GM21723 (cell line): ENCODE measurements around the gene LAIR1.
"Not testable (repeated sequence)": the region's sequence is repeated elsewhere in the genome, so short reads cannot be mapped to it uniquely, and the experiment has no call there.

Source experiments
- ATAC-seq: cut with Tn5 transposase; IDR thresholded peaks from one replicate; pipeline ENCODE4 v1.9.1; 2021; ENCODE audit warnings: mild to moderate bottlenecking, moderate library complexity; ENCODE audit not compliant: unreplicated experiment

Gene LAIR1

DNA sequence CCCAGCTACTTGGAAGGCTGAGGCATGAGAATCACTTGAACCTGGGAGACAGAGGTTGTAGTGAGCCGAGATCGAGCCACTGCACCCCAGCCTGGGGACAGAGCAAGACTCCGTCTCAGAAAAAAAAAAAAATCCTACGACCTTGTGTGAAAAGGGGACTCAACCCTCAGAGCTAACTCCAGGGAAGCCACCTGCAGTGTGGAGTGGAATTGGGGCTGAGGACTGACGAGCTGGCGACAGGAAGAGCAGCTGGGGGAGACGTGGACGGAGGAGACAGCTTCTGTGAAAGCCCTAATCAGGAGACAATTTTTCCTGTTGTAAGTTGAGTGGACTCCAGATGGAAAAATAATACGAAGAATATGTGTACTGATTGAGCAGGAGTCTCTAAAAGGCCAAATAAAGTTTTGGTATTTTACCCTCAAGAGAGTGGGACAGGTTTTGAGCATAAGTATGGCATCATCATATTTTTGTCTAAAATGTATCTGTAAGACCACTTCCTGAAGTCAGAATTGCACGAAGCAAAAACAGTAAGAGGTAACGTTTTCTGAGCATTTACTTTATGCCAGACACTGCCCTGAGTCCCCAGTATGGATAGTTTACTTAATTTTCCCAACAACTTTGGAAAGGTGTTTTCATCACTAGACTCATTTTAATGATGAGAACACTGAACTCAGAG is 12.0 kb upstream of the LAIR1 start:
- ATAC-seq: no peak

DNA sequence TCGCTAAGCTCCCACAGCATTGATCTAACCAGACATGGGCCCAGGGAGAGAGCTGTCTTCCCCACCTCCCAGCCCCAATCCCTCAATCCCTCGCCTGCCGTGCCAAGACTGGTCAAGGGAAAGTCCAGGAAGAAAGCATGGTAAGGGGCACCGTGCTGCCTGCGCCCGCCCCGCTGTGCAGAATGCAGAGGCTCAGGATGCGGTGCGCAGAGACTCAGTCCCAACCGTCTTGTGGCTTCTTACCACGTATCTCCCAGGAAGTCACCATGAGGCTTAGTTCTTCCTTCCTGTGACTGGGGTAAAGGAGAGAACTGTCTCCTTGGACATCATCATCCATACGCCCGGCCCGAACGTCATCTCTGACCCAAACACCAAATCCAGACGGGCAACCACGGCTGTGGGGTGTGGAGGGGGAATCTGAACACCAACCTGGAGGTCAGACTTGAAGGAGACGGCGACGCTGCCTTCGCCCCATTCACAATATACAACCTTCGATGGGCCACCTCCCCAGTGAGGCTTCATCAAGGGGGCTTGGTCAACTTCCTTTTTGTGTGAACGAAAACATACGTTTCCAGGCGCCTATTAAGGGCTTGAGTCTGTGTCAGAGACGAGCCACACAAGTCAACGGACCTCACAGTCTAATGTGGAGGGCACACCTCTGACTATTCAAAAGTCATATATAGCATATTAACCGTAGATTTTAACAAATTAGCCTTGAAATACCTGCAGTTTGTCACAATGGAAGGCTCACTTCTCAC is 10.6 kb upstream of the LAIR1 start:
- ATAC-seq: not testable (repeated sequence)

DNA sequence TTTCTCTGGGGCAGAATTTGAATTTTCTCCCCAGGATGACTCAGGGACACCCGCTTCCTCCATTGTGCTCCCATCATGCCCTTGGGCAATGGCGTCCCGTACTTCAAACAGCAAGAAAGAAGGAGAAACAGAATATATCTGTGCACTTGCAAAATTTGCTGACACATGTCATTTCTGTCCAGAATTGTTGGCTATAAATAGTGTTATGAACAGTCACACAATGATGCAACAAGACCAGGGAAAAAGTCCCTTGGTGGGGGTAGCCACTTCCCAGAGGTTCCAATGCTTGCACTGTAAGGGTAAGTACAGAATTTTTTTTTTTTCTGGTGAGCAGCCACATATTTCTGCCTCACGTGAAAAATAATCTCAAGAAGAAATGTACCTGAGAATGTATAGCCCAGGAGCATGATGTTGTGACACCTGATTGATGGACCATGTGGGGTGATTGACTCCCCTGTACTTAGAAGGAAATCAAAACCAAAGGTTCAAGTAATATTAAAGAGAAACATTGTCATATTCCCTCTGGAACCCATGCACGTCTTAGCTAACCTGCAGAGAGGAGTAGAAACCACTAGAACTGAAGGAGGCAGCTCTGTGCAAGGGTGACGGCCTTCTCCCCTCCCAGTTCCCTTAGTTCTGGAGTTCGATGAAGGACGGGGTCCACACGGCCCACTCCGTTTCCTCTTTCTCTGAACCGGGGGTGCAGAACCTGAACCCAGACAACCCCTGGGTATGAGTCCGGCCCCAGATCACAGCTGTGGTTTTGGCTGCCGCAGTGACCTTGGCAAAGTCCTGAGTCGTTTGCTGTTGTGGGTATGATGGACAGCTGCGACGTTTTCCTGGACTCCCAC is 9.3 kb upstream of the LAIR1 start:
- no peak for ATAC-seq

DNA sequence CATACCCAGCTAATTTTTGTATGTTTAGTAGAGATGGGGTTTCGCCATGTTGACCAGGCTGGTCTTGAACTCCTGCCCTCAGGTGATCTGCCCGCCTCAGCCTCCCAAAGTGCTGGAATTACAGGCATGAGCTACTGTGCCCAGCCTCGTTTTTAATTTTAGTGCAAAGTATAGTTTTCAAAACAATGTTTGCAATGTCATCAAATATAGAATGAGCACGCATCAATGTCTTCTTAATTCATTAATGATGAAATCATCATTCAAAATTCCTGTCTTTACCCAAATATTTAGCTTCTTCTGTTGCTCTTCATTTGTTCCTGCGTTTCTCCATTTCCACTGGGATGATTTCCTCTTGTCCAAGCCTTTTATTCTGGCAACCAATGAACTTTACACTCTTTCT is 6.7 kb upstream of the LAIR1 start:
- ATAC-seq: not testable (repeated sequence)

DNA sequence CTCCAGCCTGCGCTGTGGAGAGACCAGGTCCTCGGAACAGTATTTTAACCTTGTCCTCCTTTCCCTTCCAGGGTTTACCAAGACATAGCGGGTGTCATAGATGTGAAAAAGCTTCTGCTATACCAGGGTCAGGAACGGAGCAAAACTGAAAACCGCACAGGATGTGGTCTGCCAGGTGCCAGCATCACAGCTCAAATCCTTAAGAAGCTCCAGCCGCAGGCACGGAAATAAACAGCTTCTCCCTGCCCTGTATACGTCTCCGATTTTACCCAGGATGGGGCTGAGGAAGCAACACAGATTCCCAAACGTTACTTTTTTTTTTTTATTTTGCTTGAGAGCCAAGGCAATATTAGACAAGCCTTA is 5.7 kb upstream of the LAIR1 start:
- not testable (repeated sequence) for ATAC-seq

DNA sequence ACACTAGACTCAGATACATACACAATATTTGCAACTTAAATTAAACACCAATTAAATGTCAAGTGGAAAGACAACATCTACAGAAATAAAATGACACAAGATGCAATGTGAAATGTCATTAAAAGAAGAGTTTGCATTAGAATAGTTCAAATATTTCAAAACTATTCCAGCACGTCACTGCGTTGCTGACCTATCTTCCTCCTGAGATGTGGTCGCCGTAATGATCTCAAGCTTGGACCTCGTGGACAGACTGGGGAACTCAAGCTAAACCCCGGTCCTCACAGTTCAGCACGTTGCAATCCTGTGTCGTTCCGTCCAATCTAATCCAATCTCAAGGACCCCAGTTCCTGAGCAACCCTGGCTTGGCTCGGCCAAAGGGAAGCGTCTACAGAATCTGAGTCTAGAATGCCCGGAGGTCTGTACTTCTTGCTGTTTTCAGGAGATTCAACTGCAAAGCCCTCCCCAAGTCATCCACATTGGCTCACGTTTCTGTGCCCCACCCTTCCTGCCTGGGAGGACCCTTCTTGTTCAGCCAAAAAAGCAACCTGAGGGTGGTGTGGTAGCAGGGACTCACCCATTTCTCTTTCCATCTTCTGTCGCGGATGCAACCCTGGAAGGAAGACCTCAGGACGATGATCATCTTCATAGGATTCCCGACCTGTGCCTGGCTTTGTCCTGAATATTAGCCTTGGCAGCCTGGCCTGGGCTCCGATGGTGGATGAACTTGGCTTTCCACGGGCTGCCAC is 5.1 kb upstream of the LAIR1 start:
- ATAC-seq: not testable (repeated sequence)

DNA sequence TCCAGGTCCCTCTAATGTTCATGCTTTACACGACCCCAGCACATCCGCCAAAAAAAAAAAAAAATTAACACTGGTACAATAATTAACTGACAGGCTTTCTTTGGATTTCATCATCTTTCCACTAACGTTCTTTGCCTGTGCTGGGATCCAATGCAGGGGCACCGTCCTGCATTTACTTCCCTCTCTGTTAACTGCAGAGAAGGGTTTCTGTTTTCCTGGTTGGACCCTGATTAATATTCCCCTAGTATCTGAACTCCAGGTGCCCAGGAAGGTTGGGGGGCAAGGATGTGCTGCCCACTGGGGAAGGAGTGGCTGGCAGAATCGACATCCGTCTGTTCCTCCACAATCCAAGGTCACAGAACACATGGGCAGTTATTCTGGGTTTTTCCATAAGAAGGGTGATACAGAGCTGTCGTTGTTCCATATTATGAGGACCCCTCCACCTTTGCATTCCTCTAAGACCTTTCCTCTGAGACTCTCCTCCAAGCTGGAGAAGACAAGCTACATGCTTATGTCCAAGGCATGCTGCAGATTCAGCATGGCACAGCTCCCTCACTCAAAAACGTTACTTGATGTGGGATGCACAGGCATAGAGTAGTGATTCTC is 4.5 kb upstream of the LAIR1 start:
- no peak for ATAC-seq

DNA sequence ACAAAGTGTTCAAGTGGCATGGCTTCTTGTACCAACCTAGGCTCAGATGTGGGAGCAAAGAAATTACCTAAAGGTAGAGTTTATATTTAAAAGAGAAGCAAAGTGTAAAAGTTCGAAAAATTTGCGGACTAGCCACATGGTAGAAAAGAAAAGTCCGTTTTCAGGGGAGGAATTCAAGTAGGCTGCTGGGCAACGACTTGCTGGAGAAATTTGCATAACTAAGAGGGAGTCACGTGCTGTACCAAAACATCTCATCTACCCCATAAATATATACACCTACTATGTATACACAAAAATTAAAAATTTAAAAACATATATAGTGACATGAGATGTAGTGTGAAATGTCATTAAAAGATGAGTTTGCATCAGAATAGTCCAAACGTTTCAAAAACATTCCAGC is 2.1 kb upstream of the LAIR1 start:
- no peak for ATAC-seq

DNA sequence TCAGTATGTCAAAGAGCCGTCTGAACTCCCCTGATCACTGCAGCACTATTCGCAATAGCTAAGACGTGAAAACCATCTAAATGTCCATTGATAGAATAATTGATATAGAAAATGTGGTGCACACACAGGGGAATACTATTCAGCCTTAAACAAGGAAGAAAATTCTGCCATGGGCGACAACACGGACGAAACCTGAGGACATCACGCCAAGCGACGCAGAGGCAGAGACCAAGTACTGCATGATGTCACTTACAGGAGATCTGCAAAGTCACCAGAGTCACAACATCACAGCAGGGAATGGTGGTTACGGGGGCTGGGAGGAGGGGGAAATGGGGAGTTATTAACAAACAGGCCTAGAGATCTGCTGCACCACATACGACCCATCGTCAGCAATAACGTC is 1.1 kb upstream of the LAIR1 start:
- not testable (repeated sequence) for ATAC-seq

DNA sequence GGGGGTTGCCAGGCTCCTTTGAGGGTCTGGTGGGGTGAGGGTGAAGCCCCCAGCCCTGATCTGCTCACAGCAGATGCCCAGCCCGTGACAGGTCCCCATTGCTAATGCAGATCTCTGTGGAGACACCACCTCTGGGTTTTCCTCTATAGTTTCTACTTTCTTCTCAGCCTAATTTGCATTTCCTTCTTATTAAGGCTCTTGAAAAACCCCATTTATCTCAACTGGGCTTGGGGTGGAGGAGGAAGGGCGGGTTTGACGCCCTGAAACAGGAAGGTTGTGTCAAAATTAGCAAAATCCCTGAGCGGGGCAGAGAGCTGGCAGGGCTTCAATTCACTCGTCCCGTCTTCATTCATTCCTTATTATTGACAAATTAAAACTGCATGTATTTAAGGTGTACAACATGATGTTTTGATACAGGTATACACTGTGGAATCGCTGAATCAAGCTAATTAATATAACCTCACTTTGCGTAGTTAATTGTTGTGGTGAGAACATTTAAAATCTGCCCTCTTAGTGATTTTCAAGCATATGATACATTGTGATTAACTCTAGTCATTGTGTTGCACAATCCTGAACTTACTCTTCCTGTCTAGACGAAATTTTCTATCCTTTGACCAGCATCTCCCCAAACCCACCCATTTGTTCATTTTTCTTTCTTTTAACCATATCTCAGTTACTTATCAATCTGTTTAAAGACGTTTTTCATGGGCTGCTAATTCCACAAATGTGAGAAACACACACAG is 2.9 kb downstream of the LAIR1 start:
- ATAC-seq: not testable (repeated sequence)

DNA sequence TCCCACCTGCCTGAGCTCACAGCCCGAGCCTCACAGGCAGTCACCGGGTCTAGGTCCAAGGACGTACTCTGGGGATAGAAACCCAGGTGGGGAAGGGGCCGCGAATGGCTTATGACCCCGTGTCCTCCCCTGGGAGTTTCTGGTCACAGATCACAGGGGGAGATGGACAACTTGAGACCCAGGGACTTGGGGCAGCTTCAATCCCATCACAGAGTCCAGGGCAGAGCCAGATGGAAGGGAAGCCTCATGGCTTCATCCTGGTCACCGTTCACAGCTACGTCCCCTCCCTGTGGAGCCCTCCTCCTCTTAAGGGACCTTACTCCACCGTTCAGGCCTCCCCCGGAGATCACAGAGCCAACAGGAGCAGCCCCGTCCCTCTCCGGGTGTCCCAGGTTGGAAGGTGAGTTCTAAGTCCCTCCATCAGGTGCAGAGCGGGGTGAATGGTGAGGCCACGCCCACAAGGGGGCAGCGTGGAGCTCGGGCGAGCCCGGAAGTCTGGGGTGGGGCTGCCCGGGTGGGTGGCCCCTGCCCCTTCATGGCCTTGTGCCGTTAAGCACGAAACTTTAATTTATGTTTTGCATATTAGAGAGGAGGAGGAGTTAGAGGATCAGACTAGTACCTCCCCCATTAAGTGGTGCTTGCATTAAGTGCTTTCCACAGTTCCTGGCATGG is 5.4 kb downstream of the LAIR1 start:
- peak; percentile 65 for ATAC-seq

DNA sequence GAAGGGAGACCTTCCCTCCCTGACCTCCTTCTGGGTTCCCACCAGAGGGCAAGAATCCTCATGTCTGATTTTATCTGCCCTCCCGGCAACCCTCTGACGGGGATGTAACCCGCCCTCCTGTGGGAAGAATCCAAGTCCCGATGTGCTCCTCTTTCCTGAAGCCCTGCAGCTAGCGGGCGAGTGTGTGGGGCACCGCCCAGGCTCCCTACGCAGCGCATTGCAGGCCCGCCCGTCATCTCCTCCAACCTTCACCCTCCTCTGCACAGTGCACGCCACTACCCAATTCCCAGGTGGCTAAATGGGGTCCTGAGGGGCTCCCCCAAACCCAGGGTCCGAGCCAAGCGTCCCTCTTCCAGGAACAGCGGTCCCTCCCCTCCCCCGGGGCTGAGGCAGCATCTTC is 7.3 kb downstream of the LAIR1 start:
- no peak for ATAC-seq

DNA sequence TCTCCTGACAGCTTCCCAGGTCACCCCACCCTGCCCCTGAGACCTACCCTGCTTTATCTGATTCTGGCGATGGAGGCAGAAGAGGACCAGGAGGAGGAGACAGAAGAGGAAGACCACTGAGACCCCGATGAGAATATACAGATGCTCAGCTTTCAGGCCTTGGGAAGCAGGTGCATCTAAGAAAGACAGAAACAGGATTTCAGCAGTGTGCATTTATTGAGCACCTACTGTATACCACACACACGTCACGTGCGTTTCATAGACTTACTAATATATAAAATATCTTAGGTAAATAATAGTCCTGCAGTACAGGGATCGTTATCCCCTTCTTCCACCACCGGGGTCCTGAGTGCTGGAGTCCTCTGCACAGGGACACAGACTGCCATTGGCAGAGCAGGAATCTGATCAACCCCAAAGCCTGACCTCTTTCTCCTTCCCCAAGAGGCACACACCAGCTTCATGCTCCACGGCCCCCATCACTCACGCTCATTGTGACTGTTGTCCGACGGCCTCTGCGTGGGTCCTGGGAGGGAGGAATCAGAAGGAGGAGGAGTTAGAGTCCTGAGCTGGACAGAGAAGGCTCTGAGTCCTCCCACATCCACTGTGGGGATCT is 8.2 kb downstream of the LAIR1 start:
- no peak for ATAC-seq

DNA sequence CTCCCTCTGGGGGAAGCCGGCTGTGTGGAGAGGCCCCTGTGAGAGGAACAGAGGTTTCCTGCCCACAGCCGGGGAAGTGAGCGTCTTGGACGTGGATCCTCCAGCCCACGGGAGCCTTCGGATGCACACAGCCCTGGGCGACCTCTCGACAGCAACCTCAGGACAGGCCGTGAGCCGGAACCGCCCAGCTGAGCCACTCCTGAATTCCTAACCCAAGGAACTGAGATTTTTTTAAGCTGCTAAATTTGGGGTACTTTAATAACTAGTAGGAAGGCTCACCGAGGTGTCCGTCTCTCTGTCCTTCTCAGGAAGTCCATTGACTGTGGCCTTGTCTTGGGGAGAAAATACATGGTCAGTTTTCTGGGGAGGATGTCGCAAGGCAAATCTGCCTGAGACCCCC is 9.1 kb downstream of the LAIR1 start:
- no peak for ATAC-seq

DNA sequence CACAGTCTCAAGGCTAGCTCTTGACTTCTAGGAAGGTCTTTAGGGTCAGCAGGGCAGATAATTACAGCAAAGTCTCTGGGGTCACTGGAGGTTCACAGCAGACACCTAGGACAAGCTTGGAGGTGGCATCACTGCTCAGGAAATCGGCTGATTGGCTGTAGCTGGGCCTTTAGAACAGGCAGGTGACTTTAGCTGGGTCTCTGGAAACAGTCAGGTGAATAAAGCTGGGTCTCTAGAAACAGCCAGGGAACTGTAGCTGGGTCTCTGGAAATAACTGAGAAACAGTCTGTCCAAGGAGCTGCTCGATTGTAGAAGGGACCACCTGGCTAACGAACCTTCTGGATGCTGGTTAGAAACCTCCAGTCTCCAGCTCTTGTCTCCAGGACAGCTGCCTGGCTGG is 10.0 kb downstream of the LAIR1 start:
- ATAC-seq: no peak

DNA sequence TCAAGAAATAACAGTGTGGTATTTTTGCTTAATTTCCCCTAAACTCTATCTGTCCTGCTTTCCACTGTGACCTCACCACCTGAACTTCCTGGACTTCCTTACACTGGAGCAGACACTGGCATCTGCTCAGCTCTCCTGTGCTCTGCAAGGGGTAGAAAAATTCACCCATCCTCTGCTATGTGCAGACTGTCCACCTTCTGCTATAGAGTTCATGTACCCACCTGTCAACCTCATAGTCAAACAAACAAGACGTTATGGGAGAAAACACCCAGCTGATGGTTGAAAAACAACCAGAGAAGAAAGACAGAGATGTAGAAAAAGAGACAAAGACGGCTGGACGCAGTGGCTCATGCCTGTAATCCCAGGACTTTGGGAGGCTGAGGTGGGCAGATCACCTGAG is 12.2 kb downstream of the LAIR1 start:
- ATAC-seq: no peak

DNA sequence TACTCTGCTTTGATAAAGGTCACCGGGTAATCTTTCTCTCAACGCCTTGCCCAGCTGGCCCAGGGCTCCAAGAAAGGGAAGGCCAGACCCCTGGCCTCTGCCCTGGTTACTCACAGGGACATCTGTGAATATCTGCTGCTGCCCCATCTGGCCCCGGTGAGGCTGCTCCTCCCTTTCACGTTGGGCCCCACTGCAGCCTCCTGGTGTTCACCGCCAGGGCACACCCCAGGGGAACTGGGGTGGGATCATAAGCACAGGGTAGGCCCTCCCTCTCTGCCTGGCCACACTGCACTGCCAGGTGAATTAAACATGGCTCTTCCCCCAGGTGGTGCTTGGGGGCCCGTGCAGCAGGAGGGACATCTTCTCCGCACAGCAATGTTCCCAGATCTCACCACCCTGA is 12.7 kb downstream of the LAIR1 start:
- ATAC-seq: no peak

DNA sequence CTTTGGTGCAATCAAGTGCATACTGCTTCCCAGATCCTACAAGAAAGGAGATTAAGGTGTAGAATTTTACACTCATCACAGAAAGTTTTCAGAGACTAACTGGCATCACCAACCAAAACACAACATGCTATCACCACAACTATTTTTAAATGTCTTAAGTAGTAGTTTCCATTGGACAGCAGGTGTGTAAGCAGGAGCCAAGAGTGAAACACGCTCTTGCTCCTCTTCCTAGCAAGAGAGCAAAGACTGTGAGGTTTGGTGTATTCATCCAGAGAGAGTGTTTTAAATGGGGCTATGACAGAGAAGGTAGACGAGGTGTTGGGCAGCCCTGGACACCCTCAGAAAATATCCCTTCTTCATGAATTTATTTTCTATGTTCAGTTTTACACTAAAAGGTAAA is 13.3 kb downstream of the LAIR1 start:
- ATAC-seq: no peak

DNA sequence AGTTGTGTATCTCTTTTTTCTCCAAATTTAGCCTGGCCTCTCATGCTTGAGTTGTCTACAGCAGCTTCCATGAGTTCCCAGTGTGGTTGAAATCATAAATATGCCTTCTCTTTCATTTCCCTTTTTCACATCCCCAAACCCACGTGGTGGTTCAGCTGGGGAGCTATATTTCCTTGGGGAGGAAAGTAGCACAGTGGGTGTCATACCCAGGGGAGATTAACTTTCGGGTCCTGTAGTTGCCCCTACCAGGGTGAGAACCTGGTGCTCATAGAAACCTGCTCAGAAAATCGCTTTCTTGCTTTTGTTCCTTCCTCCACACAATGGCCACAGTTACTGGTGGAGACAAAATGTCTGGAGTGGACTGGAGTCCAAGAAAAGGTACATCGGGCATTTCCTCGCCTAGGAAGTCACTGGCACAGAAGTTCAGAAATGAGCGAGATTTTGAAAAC is 18.8 kb downstream of the LAIR1 start:
- no peak for ATAC-seq
